Measurements from ENCODE around the gene CREBZF.
"Not testable (repeated sequence)": the region's sequence is repeated elsewhere in the genome, so short reads cannot be mapped to it uniquely, and the experiment has no call there.

CREBZF gene

GRCh38 chr11:85670949-85671663 lies 6.2 kb upstream of the CREBZF start:
- not testable (repeated sequence) for DNase-seq (ENCODE audit: low read depth in 3 of 3)

DNA sequence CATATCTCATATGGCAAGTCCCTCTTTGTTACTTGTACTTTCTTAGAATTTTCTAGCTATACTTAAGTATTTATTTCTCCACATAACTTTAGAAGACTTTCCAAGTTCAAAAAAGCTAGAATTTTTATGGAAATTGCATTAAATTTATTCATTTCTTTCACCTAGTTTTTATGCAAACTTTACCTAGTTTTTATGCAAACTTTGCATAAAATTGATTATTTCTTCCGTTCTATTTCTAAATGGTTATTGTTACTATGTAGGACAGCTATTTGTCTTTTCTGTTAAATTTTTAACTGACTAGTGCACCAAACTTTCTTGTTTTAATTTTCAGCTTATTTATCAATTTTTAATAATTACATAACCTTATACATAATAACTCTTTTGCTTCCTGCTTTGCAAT lies 3.2 kb upstream of the CREBZF start:
- DNase-seq (ENCODE audit: low read depth in 3 of 3): no peak

DNA sequence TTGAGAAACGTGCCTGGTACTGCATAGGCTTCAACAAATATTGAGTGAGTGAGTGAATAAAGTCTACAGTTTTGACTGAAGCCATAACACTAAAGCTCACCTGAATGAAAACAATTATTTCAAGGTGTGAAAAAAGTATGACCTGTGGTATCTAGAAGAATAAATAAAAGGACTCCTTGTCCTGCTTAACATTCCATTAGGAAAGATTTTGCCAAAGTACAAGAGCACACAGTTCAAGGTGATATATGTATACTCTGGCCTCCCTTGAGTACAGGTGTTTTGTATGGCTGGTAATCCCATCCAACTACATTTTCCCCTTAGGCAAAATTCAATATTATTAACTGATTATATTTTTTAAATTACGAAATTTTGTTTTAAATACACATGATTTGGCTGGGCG lies 1.8 kb upstream of the CREBZF start:
- DNase-seq (ENCODE audit: low read depth in 3 of 3): no peak

GRCh38 chr11:85665733-85666132 lies 804 bp upstream of the CREBZF start:
- no peak for DNase-seq (ENCODE audit: low read depth in 3 of 3)

- peak; percentile 76 to 81 (median 79) for DNase-seq (ENCODE audit: low read depth in 3 of 3)
Observed at GRCh38 chr11:85663753-85664614, 945 bp downstream of the CREBZF start.

- no peak for DNase-seq (ENCODE audit: low read depth in 3 of 3)
Observed at GRCh38 chr11:85663080-85663752, 1.7 kb downstream of the CREBZF start.

DNA sequence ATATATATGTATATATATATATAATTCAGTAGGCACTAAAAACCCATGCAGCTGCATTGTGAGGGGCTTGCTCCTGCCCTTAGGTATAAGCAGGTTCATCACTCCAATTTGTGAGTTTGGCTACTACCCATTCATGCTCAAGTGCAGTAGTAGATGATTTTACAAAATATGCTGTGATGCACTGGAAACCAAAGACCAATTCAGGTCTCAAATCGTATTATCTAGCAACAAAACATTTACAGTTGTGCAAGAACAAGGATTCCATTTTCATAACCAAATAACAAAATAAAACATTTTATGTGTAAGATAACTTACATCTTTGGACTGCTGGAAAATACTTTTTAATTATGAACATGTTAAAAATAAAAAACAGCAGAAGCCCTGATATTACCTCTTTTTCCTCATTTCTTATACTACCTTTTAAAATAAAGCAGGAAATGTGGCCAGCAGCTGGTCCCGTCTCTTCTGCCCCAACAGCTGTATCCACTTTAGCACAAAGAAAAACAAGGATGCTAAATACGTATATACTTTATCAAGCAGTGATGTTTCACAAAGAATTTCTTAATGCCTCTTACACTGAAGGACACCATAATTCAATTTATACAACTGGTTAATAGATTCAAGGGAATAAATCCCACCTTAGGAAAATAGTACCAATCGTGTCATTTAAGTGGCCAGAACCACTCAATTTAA lies 2.8 kb downstream of the CREBZF start:
- no peak for DNase-seq (ENCODE audit: low read depth in 3 of 3)

DNA sequence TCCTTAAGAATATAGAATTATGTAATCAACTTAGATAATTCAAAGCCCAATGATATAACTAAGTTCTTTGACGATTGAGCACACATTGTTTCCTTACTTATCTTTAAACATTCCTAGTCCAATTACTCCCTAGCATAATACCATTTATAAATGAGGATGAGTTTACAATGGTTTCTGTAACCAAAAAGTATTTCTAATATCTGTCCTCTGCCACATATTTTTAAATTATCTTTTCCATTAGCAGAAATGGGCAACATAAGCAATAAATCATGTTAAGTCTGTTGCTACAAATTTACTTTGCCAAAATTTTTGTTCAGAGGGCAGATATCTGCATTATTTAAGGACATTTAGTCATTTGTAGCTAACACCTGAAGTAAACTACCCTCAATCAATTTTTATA lies 6.7 kb downstream of the CREBZF start:
- DNase-seq (ENCODE audit: low read depth in 3 of 3): no peak

DNA sequence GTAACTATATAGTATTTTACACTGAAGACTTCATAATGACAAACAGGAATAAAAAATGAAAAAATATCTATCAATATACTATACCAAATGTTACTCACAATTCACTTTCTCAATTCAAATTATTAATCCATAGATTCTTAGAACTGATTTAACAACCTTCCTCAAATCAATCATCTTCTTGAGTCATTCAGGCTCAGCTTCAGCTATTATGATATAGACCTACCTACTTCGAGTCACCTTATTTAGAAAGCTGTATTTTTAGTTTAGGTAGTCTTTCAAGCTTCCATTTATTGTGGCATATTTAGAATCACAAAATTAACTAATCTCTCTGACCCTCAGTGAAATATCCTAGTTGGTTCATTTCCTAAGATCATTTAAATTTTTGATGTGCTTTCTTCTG lies 8.2 kb downstream of the CREBZF start:
- no peak for DNase-seq (ENCODE audit: low read depth in 3 of 3)

- not testable (repeated sequence) for DNase-seq (ENCODE audit: low read depth in 3 of 3)
Observed at GRCh38 chr11:85654343-85654742, 10.6 kb downstream of the CREBZF start.

DNA sequence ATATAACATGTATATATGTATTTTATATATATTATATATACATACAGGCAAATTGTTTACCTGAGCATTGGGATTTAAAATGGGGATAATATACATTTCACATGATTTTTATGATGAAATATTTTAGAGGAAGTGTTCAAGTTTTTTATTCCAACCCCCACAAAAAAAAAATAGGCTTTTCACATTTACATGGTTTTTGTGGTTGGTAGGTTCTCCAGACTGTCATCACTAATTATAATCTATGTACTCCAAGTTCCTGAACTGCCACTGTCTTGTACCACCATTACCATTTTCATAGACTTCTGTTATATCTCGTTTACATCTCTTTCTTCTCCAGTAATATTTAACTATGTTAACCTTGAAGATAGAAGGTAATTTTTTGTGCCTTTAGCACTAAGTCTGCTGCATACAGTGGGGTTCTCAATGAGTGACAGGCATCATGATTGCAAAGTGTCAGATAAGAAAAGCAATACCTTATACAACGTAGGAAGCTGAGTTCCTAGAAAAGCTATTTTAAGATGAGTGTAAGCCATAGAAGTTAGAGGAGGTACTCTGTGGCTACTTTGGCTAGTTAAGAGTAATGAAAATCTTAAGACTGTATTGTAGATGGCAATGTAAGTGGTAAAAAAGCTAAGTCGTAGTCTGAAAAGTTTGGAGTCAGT lies 12.0 kb downstream of the CREBZF start:
- no peak for DNase-seq (ENCODE audit: low read depth in 3 of 3)

- DNase-seq (ENCODE audit: low read depth in 3 of 3): no peak
Observed at GRCh38 chr11:85651118-85651517, 13.8 kb downstream of the CREBZF start.

- DNase-seq (ENCODE audit: low read depth in 3 of 3): peak; percentile 86 to 90 (median 87)
Observed at GRCh38 chr11:85647604-85648299, 17.2 kb downstream of the CREBZF start, which contains the start of gene TMEM126A. Gene TMEM126A (plus strand): TSS chr11:85647967. CDS start chr11:85650256, 2,289 bp downstream.

GRCh38 chr11:85647078-85647477 lies 17.9 kb downstream of the CREBZF start:
- DNase-seq (ENCODE audit: low read depth in 3 of 3): no peak

GRCh38 chr11:85643191-85643614 lies 21.7 kb downstream of the CREBZF start:
- DNase-seq (ENCODE audit: low read depth in 3 of 3): no peak

DNA sequence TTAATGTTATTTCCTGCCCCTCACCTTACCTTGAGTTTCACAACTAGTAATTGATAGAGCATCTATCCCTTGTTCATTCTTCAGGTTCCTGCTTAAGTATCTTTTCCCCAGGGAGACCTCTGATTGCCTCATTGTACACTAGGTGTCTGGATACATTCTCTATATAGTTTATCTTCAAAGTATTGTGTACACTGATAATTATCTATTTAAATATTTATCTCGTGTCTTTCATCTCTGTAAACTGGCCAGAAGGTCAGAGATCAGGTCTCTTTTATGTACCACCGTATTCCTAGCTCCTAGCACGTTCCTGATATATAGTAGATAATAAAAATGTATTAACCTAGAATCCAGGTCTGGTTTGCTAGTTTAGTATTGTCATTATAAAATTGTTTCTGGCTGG lies 30.2 kb downstream of the CREBZF start:
- no peak for DNase-seq (ENCODE audit: low read depth in 3 of 3)

- peak in 1 of 3 donors; percentile 23 for DNase-seq (ENCODE audit: low read depth in 3 of 3)
Observed at GRCh38 chr11:85628771-85629341, 36.1 kb downstream of the CREBZF start.

DNA sequence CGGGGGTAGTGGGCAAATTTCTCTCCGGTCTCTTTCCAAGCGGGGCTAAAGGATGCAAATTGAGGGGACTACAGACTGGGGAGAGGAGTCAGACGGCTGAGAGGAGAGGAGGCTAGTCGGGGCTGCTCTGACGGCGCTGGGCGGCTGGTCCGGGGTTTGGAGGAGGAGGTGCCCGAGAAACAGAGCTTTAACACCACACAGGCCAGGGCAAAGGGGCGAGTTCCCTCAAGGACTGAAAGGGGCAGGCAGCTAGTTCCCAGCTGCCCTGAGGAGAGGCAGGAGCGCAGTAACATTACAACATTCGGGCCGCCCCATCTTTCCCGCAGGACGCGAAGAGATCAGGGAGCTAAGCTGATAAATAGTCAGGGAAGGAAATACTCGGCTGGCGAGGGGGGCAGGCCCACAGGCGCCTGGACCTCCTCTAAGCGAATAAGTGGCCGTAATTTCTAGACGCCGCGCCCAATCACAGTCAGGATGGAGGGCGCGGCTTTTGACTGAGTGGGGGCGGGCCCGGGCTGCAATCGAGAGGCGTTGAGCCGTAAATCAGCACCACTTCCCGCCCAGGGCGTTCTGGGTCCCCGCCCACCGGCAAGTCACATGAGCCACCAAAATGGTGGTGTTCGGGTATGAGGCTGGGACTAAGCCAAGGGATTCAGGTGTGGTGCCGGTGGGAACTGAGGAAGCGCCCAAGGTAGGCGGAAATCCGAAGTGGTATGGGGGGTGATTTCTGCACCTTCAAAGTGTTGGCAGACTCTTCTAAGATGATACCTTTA lies 36.7 kb downstream of the CREBZF start, which contains the start of gene TMEM126B:
Gene TMEM126B (plus strand): TSS at position 596 of the 773 bp plus-strand sequence. CDS start 15 bp downstream, at position 611.
- peak; percentile 92 to 97 (median 93) for DNase-seq (ENCODE audit: low read depth in 3 of 3)

GRCh38 chr11:85627332-85627997 lies 37.5 kb downstream of the CREBZF start, which contains the start of gene DLG2:
Gene DLG2 (minus strand): TSS chr11:85627344.
- DNase-seq (ENCODE audit: low read depth in 3 of 3): no peak
